GM12891 (cell line): ENCODE data around the gene MDC1.

Experiments used
- POLR2AphosphoS5 ChIP-seq: IDR thresholded peaks from 2 replicates; pipeline ENCODE4 v1.6.1; 2011; ENCODE audit warnings: low read depth, low read length, control low read depth
- TAF1 ChIP-seq: IDR thresholded peaks from 2 replicates; pipeline ENCODE4 v1.6.1; 2011; ENCODE audit warnings: low read depth, low read length, control low read depth

DNA sequence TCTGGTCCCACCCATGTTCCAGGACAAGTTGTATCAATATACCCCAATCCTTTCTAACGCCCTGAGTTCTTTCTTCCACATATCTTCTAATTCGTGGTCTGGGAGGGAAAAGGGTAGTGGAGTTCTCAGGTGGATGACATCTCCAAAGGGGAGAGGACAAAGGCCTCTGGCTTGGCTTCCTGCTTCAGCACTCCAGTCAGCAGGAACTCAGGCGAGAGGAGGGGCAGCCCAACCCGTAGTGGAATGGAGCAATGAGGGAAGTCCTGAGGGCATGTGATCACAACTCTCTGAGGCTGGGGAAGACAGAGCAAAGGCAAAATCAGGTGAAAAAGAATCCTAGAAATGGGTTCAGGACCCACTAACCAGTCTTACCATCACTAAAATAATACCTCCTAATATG, 16.7 kb downstream of the MDC1 start:
- TF ChIP-seq TAF1 (no peak), POLR2AphosphoS5 (no peak)
